NCI-H526 (cell line): ENCODE measurements around the gene NANS.

Source experiments
- DNase-seq, 2 experiments: peaks; one replicate each; lab custom pipeline; 2025; lab: John Stamatoyannopoulos, UW

The NANS gene

GRCh38 chr9:98038958-98039357 is 17.6 kb upstream of the NANS start:
- DNase-seq: no peak

DNA sequence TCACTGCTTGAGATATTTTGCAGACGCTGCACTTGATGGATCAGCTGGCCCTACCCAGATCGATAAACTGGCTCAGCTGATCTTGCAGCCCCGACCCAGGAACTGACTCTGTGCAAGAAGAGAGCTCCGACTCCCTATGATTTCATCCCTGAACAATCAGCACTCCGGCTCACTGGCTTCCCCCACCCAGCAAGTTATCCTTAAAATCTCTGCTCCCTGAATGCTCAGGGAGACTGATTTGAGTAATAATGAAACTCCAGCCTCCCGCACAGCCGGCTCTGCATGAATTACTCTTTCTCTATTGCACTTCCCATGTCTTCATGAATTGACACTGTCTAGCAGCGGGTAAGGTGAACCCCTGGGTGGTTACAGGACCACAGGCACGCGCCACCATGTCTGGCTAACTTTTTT is 16.9 kb upstream of the NANS start:
- no peak for DNase-seq

DNA sequence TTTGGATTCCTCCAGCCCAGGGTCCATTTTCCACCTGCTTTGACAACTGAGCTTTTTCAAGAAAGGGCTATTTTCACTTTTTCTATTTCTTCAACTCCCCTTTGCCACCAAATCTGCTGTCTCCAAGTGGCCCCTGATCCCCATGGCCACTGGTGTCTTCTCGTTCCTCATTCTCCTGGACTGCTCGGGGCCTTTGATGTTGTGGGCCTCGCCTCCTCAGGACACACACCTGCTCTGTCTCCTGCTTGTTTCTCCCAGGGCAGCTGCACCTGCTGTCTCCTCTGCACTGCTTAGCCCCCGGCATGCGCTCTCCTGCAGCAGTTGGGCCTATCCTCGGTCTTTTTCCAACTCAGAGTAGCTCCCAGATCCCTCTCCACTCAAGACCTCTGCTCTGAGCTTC is 16.3 kb upstream of the NANS start:
- DNase-seq: peak in 1 of 2 experiments; percentile 13

- no peak for DNase-seq
Measured at GRCh38 chr9:98043915-98044314, 12.6 kb upstream of the NANS start.

- no peak for DNase-seq
Measured at GRCh38 chr9:98045234-98046179, 11.0 kb upstream of the NANS start.

- no peak for DNase-seq
Measured at GRCh38 chr9:98046180-98046543, 10.4 kb upstream of the NANS start.

GRCh38 chr9:98047002-98047401 is 9.5 kb upstream of the NANS start:
- DNase-seq: no peak

DNA sequence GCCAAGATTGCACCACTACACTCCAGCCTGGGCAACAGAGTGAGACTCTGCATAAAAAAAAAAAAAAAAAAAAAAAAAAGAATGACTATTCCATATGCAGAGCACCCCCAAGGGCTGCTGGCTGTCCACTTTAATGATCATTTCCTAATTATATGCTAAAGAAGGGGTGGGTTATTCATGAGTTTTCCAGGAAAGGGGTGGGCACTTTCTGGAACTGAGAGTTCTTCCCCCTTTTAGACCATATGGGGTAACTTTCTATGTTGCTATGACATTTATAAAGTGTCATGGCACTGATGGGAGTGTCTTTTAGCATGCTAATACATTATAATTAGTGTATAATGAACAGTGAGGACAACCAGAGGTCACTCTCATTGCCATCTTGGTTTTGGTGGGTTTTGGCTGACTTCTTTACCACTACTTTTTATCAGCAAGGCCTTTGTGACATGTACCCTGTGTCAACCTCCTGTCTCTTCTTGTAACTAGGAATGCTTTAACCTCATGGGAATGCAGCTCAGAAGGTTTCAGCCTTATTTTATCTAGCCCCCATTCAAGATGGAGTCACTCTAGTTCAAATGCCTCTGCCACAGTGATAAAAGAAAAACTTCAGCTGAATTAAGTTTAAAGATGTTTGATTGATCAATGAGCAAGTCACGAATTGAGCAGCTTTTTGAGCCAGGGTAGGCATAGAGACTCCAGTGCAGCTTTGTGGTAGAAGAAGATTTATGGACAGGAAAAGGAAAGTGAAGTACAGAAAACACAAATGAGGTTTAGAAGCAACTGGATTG is 7.1 kb upstream of the NANS start:
- no peak for DNase-seq

DNA sequence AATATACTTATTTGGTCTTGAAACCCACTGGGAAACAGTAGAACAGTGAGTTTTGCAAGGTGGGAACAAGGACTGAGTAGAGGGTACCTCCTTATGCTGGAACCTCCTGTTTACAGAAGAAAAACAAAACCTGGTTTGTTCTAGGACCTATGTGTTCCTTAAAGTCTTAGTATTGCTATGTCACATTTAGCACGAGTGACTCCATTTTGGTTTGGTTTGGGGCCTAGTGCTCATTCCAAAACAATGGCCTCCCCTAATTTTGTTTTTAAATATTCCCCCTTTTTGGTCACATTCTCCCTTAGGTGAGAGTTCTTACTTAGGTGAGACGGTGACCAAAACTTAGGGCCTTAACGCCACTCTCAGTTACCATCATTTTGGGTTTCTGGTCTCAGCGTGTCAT is 6.2 kb upstream of the NANS start:
- DNase-seq: no peak

GRCh38 chr9:98054376-98054951 is 2.1 kb upstream of the NANS start:
- DNase-seq: no peak

DNA sequence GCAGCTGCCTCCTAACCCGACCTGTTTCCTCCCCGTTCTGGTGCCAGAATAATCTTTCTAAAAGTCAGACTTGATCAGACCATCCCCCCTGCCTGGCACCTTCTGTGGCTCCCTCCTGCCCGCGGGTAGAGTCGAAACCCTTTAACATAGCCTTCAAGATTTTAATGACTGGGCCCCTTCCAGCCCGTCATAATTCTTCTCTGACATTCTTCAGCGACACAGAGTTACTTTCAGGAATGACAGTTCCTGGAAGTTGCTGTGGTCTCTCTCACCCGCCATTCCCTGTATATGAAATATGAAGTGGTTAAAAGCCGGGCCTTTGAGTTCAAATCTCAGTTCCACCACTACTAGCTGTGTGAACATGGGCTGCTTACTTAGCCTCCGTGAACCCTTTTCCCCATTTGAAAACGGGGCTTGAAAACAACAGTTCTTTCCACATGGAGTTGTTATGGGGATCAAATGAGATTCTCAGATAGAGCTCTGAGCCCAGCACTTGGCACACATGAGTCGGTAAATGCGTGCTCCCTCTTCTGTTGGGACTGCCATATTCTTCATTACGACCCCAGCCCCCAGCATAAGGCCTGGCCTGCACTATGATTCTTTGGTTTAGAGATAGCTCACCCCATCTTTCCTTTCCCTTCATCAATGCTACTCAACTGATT is 737 bp downstream of the NANS start:
- DNase-seq: peak in 1 of 2 experiments; percentile 25

- no peak for DNase-seq
Measured at GRCh38 chr9:98062161-98062560, 5.6 kb downstream of the NANS start.

- no peak for DNase-seq
Measured at GRCh38 chr9:98064623-98065392, 8.3 kb downstream of the NANS start.

- no peak for DNase-seq
Measured at GRCh38 chr9:98066235-98066634, 9.7 kb downstream of the NANS start.

- peak; percentile 36 to 38 for DNase-seq
Measured at GRCh38 chr9:98067184-98067583, 10.7 kb downstream of the NANS start.

- DNase-seq: no peak
Measured at GRCh38 chr9:98069551-98069950, 13.0 kb downstream of the NANS start.

DNA sequence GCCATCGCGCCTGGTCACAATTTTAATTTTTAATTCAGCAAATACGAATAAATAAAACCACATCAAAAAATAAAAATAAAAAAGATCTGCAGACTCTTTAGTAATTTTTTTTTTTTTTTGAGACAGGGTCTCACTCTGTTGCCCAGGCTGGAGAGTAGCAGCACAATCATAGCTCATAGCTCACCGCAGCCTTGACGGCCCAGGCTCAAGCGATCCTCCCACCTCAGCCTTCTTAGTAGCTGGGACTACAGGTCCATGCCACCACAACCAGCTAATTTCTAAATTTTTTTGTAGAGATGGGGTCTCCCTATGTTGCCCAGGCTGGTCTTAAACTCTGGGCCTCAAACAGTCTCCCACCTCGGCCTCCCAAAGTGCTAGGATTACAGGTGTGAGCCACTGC is 14.2 kb downstream of the NANS start:
- no peak for DNase-seq

DNA sequence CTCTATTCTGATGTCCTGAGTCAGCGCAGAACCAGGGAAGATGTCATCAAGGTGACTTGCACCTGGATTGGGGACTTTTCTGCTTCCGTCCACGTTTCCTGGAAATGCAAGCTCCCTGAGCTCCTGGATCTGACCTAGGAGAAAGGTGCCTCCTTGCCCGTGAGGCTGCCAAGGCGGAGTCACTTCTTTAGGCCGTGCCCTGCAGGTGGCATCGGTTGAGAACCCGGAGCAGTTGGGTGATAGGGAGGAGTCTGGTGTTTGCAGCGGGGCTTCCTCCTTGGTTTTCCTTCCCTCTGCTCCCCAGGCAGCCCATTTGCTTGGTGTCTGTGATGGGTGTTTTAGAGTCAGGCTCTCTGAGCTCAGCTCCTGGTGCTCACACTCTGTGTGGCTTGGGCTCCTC is 15.2 kb downstream of the NANS start:
- no peak for DNase-seq

GRCh38 chr9:98074115-98074990 is 17.8 kb downstream of the NANS start:
- DNase-seq: peak in 1 of 2 experiments; percentile 49

GRCh38 chr9:98075332-98075805 is 18.8 kb downstream of the NANS start:
- DNase-seq: no peak
